DMS53 (cell line): ENCODE data around the gene SMOC1.
A peak's percentile ranks its signal among the peaks of the same experiment; 100 is the strongest.

ENCODE experiments used
- DNase-seq: peaks from one replicate; lab custom pipeline; 2025; lab: John Stamatoyannopoulos, UW

The SMOC1 gene

GRCh38 chr14:69982886-69983285 lies 103.7 kb downstream of the SMOC1 start:
- DNase-seq: no peak

- DNase-seq: no peak
These were observed 104.1 kb downstream of the SMOC1 start for GRCh38 chr14:69983317-69983716.

GRCh38 chr14:69985463-69985862 lies 106.2 kb downstream of the SMOC1 start:
- DNase-seq: no peak

- DNase-seq: no peak
These were observed 107.1 kb downstream of the SMOC1 start for GRCh38 chr14:69986336-69986735.

- DNase-seq: no peak
These were observed 108.3 kb downstream of the SMOC1 start for GRCh38 chr14:69987406-69988121.

- no peak for DNase-seq
These were observed 109.8 kb downstream of the SMOC1 start for GRCh38 chr14:69988979-69989378.

- no peak for DNase-seq
These were observed 110.4 kb downstream of the SMOC1 start for GRCh38 chr14:69989622-69990021.

- DNase-seq: no peak
These were observed 111.1 kb downstream of the SMOC1 start for GRCh38 chr14:69990323-69990722.

GRCh38 chr14:69991422-69991821 lies 112.2 kb downstream of the SMOC1 start:
- no peak for DNase-seq

- no peak for DNase-seq
These were observed 113.3 kb downstream of the SMOC1 start for GRCh38 chr14:69992564-69992963.

GRCh38 chr14:69993326-69993725 lies 114.1 kb downstream of the SMOC1 start:
- no peak for DNase-seq

- DNase-seq: no peak
These were observed 114.8 kb downstream of the SMOC1 start for GRCh38 chr14:69994002-69994401.

- peak; percentile 3 for DNase-seq
These were observed 117.0 kb downstream of the SMOC1 start for GRCh38 chr14:69996216-69996615.

- peak; percentile 8 for DNase-seq
These were observed 118.6 kb downstream of the SMOC1 start for GRCh38 chr14:69997849-69998248.

GRCh38 chr14:69999261-69999674 lies 120.1 kb downstream of the SMOC1 start:
- DNase-seq: peak; percentile 95

GRCh38 chr14:70000601-70001000 lies 121.4 kb downstream of the SMOC1 start:
- DNase-seq: peak; percentile 4

- DNase-seq: no peak
These were observed 123.6 kb downstream of the SMOC1 start for GRCh38 chr14:70002589-70003346.

- DNase-seq: no peak
These were observed 125.6 kb downstream of the SMOC1 start for GRCh38 chr14:70004791-70005190.

GRCh38 chr14:70005281-70005805 lies 126.1 kb downstream of the SMOC1 start:
- DNase-seq: peak; percentile 62

GRCh38 chr14:70006699-70007098 lies 127.5 kb downstream of the SMOC1 start:
- no peak for DNase-seq

GRCh38 chr14:70008284-70009262 lies 129.4 kb downstream of the SMOC1 start:
- DNase-seq: no peak

- DNase-seq: no peak
These were observed 130.7 kb downstream of the SMOC1 start for GRCh38 chr14:70009961-70010360.
